Stimulated activated CD4-positive, alpha-beta T cell treated with anti-CD3 and anti-CD28 coated beads, Interleukin-15, amount 100 ng/mL, for 24 hours (primary cell): Measurements from ENCODE around the gene INPP4A.

ENCODE experiments used
- DNase-seq: peaks from one replicate; pipeline ENCODE4 v3.0.0-alpha.2; 2020

The INPP4A gene

DNA sequence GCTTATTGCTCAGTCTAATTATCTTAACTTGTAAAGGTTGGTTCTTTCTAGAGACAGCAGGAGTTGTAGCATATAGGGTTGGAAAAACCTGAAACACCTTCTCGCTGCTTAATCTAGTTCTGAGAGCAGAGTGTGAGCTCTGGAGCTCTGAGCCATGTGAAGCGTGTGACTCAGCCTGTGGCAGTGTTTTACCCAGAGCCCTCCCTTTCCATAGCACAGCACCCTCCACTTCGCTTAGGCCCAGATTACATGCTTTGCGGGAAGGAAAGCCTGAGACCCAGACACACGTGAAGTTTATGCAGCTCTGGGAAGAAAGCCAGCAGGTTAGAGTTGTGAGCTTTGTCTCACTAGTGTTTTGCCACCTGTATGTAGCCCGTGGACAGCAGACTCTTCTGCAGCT, 74.5 kb downstream of the INPP4A start:
- no peak for DNase-seq

DNA sequence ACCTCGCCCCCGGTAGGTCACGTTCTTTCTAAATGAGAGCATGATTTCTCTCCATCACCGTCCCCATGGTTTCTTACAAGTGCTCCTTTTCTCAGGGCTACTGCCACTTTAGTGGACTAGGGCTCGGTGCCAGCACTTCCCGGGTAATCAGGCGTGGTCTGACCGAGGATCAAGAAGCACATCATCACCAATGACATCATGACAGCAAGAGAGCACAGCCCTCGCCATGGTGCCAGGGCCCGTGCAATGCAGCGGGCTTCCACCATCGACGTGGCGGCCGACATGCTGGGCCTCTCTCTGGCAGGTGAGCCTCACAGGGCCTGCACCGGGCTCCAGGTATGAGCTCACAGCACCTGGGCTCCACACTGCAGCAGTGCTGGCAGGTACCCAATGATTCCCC, 75.2 kb downstream of the INPP4A start:
- DNase-seq: no peak

DNA sequence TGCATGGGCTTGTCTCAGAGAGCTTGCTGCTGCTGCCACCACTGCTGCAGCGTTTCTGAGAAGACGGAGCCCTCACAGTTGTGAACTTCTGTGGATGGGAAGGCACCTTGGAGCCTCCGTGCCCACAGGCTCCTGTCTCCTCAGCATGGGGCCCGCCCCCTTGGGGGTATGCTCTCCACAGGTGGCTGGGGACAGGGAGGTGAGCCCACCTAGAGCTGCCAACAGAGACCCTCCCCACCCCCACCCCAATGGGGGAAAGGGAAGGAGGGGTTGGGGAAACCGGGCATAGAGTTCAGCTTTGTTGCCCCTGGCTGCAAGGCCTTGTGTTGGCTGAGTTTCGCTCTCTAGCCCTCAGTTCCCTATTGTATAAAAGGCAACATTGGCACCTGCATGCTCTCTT, 76.1 kb downstream of the INPP4A start:
- no peak for DNase-seq

DNA sequence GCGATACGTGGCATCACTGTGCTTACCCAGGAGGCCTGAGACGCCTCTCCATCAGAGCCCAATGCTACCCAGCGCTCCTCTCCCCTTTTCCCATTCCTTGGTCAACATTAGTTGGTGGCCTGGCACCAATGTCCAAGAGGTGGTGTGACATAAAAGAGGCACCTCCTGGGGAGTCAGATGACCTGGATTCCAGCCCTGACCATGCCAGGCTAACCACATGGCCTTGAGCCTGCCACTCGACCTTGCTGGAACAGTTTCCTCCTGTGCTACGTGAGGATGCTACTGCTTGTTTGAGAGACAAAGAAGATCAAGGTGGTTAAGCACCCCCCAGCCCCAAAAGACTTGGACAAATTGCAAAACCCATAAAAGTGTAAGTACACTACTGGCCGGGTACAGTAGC, 76.6 kb downstream of the INPP4A start:
- no peak for DNase-seq

DNA sequence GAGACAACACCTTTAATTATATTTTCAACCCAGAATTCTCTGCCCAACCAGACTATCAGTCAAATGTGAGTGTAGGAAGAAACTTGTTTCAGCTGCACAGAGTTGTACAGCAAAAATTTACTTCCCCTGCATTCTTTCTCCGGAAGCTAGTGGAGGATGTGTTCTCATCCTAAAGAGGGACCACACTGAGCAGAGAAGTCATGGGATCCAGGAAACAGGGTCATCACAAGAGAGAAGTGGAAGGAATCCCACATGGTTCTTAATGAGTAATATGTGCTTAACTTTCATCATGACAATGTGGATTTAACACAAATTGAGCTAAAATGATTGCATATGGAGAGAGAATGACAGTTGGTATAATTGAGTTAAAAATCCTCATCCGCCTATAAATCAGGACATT, 78.2 kb downstream of the INPP4A start:
- DNase-seq: no peak

DNA sequence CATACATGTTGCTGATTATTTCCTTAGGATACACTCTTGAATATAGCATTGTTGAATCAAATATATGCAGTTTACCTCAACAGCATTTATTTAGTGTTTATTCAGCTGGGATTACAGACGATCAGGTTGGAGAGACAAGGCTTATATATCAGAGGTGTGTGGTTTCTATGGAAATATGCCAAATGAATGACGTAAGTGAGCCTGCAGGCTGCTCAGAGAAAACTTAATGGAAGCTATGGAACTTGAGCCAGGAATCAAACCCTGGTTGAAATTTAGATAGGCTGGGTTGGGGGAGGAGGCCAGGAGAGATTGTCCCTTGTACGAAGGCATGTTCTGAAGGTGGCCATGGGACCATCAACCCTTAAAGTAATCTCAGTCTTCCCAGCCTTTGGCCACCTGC, 79.5 kb downstream of the INPP4A start:
- no peak for DNase-seq

DNA sequence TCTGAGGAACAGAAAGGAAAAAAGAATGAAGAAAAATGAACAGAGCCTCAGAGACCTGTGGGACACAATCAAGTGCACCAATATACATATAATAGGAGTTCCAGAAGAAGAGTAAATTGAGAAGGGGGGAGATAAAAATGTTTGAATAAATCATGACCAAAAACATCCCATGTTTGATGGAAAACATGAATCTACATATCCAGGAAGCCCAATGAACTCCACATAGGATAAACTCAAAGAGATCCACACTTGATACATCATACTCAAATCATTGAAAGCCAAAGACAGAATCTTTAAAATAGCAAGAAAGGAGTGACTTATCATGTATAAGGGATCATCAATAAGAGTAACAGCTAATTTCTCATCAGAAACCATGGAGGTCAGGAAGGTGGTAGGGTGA, 83.7 kb downstream of the INPP4A start:
- DNase-seq: no peak

DNA sequence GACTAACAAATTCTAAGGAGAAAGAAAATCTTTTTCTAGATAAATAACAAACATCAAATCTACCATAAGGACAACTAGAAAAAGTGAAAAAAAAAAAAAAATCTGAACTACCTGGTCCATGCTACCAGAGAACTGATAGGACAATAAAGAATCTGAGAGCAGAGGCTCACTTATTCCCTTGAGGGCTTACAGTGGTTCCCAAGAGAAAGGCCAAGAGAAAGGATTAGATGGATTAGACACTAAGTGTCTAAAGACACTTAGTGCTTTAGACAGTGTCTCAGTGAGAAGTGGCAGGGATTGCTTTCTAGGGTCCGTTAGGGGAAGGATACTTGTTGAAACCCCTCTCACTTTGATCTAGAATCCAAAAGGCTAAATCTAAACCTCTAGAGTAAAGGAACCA, 85.5 kb downstream of the INPP4A start:
- no peak for DNase-seq

DNA sequence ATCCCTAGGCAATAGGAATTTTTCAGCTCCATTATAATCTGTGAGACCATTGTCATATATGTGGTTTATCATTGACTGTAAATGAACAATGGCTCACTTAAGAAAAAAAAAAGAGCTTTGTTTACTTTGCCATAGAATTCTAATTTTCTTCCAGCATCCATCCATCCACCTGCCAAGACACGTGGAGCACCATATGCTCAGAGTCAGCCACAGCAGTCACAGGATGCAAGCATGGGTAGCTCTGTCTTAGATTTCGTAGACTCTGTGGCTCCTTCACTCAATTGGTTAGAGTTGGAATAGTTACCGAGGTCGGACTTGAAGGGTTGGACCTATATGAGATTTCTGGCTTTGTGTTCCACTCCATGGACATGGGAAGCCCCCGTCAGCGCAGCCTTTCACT, 88.1 kb downstream of the INPP4A start:
- no peak for DNase-seq

DNA sequence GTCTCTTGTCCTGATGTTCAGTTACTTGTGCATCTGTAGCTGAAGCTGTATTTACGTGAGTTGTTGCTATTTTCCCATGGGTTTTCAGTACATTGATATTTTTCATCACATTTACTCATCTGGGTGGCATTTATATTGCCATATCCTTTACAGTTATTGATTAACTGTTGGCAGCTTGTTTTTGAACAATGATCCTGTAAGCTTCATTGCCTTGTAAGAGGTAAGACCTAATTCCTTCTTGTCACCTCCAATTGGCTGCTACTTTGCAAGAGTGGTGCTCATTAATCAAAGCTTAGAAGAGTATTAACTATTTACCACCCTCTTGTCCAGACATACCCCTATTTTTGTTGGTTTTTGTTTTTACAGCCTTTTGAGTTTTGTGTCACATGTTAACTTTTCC, 88.9 kb downstream of the INPP4A start:
- no peak for DNase-seq

DNA sequence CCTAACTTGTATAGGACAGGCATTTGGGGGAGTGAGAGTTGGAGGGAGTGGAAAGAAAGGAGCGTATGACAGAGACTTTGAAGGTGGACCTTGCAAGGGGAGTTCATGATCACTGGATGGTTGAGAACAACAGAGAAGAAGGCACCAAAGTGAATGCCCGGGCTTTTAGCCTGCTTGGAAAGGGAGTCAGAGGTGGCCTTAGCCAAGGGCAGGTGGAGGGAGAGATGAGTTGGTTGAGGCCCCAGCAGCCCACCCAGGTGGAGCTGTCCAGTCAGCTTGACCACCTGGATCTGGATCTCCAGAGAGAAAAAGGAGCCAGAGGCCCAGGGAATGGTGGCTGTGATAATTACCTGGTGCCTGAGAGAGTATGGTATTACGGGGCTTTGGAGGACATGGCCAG, 90.1 kb downstream of the INPP4A start:
- DNase-seq: no peak

DNA sequence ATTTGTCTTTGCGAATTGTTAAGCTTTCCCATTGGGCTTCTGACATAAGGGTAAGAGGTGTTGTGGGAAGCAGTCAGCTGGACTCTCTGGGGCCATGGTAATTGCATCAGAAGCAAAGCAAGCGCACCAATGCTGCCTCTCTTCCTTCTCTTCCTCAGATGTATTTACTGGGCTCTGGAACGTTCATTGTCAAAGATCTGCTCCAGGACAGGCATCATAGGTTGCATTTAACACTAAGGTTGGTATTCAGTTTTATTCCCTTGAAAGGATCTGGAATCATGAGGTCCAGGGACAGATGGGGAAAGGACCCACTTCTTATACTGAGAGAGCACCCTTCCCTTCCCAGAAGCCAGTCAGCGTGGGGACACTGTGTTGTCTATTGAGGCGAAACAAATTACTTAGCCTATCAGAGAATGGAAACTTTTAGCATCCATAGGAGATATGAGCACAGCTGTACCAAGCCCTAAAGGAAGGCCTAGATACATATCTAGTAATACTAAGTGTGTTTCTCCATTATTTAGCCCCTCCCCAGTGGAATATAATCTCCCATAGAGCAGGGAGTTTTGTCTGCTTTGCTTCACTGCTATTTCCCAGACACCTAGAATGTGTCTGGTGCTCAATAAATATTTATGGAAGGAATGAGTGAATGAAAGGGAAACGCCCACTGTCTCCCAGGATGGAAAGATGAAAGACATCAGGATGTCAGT, 91.5 kb downstream of the INPP4A start:
- DNase-seq: no peak

DNA sequence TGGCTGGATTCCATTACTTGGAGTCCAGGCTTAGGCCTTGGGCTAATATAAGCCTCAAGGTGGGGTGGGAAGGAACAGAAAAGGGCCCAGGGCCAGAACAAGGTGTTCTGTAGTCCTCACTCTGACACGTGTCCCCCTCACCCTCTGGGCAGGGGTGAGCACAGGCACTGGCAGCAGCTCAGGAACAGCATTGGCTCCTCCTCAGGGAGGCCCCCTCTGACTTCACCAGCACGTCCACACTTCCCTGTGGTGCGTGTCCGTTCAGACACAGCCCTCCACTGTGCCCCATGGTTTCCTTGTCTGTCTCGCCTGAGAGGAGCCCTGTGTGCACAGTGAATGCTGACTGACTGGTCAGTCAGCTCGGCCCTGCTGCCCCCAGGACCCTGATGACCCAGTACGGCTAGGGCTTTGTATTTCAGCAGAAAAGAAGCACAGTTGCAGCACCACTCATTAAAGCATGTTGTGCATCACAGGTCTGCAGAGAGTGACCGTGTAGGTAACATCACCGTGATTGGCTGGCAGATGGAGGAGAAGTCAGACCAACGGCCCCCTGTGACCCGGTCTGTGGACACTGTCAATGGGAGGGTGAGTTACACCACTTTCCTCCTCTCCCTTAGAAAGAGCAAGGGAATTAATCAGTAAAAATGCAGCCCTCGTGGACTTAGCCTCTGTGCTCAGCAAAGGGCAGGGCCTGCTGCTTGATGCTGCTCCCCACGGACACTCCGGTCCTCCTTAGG, 92.9 kb downstream of the INPP4A start:
- no peak for DNase-seq

DNA sequence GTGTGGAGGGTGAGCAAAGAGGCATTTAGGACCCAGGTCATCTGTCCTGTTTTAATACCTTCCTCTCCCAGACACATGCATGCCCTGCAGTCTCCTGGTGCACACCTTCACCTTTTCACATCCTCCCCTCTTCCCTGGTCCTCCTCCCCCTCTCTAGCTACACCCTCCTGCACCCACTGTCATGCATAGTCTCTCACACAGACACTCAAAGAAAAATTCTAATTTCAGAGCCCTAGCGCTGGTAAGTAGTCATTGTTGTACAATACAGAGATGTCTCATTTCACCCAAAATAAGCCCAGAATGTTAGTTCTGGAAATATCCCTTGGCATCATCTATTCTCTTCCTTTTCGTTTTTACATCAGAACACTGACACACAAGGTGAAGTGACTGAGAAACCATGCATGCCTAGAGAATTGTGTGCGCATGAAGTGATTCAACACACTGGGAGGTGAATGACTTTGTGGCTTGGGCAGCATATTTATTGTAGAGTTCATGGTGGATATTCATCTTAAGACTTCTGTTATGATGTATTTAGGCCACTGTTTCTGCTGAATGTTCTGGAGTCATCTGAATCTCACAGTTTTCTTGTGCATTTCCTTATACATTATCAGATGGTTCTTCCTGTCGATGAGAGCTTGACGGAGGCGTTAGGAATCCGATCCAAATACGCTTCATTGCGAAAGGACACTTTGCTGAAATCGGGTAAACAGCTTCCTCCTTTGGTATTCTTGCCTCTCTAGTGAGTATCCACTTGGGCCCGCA, 93.8 kb downstream of the INPP4A start:
- DNase-seq: no peak

DNA sequence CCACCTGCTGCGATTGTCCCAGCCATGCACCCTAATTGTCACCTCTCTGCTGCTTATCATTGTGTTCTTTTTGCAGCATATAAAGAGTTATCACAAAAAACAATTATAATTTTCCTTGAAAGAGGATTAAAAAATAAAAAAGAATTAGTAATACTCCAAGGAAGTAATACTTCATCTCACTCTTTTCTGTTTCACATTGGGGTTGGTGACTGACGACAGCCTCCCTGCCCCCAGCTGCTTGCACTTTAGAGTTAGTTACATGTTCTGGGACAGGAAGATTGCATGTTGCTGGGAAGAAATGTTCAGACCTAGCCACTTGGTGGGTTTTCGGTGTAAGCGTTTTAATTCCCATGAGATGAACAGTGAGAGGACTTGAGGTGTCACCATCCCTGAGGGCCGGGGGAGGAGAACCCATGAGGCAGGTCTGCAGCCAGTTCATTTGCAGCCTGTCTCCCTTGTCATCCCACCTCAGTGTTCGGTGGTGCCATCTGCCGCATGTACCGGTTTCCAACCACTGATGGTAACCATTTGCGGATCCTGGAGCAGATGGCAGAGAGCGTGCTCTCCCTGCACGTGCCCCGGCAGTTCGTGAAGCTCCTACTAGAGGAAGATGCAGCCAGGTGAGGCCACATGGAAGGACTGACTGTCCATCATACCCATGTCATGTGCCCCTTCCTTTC, 94.5 kb downstream of the INPP4A start:
- DNase-seq: no peak

DNA sequence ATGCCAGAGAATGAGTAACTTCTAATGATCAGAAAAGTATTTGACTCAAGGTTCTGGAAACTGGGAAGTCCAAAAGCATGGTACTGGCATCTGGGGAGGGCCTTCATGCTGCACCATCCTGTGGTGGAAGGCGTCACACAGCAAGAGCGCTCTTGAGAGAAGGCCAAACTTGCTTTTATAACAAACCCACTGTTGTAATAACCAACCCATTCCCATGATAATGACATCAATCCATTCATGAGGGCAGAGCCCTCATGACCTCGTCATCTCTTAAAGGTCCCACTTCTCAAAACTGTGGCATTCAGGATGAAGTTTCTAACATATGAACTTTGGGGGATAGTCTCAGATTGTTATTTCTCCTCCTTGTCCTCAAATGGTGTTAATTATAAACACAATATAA, 95.9 kb downstream of the INPP4A start:
- no peak for DNase-seq

DNA sequence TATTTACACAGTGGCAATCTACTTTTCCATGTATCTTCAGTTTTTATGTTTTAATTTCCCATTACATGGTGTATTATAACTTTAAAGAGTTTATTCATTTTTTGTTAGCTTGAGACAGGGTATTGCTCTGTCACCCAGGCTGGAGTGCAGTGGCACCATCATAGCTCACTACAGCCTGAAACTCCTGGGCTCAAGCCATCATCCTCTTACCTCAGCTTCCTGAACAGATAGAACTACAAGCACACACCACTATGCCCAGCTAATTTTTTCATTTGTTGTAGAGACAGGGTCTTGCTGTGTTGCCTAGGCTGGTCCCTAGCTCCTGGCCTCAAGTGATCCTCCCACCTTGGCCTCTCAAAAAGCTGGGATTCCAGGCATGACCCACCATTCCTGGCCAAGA, 96.8 kb downstream of the INPP4A start:
- no peak for DNase-seq

DNA sequence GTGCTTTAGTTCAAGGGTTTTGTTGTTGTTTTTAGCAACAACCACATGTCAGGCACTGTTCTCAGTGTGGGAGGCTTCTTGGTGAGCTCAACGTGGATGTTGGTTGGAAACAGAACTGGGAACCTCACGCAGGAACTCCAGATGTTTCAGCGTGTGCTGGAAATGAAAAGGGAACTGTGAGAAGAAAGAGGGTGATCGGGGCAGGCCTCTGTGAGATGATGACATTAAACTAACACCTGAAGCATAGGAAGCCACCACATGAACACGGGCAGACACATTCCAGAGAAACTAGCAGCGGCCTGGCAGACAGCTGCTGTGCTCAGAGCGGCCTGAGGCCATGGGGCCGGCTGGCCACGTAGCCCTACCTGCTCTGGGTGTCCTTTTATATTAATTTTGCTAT, 97.2 kb downstream of the INPP4A start:
- DNase-seq: no peak

DNA sequence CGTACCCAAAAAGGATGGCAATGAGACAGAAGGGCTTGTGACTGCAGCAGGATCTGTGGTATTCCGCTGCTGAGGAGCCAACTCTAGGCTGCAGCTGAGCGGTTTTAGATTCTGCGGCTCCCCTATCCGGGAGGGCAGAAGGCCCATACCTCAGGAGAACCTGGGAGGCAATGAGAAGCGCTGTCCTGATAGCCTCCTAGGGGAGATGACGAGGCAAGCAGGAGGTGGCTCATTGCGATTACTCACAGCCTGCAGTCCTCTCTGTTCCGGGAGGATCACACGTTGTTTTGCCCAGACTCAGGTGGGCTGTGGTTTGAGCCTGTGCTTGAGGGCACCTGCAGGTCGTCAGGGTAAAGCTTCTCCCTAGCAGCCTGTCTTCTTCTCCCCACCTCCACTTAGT, 98.6 kb downstream of the INPP4A start:
- no peak for DNase-seq

DNA sequence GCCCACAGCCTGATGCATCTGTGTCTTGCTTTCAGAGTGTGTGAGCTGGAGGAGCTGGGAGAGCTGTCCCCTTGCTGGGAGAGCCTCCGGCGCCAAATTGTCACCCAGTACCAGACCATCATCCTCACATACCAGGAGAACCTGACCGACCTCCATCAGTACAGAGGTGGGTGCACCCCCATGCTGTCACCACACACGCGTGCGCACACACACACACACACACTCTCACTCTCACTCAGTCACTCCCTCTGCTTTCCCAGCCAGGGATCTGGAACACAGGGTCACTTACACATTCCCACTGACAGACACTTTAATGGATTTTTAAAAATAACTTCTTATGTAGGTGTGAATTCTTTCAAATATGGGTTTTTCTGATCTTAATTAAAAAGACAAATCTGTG, 99.2 kb downstream of the INPP4A start:
- DNase-seq: no peak

DNA sequence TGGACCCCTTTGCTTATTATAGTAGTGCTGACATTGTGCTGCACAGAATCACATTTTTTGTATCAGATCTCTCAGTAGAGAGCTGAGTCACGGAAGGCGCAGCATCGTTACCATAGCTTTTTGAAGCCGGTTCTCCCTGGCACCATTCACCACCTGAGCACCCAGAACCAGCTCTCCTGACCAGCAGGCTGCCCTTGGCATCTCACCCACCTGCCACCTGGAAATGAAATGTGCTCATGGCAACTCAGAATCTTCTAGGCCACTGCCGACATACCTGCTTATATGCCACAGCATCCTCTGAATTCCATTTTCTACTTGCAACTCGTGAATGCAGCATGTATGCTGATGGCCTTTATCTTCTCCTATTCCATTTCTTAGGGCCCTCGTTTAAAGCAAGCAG, 100.9 kb downstream of the INPP4A start:
- no peak for DNase-seq

DNA sequence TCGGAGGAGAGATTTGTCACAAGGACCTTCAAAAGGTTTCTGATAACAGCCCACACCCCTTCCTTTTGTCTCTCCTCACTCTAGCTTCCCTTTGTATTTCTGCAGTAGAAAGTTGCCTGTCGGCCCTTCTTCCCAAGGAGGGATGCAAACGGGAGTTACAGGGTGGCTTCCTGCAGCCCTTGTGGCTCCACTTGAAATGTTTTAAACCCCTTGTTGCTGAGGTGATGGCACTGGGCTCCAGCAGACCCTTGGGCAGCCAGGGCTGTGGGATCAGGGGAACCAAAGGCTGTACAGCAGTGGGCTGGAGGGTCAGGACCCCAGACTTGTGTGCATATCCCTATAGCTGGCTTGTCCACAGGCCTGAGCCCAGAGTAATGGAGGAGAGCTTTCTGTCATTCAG, 101.5 kb downstream of the INPP4A start:
- no peak for DNase-seq

DNA sequence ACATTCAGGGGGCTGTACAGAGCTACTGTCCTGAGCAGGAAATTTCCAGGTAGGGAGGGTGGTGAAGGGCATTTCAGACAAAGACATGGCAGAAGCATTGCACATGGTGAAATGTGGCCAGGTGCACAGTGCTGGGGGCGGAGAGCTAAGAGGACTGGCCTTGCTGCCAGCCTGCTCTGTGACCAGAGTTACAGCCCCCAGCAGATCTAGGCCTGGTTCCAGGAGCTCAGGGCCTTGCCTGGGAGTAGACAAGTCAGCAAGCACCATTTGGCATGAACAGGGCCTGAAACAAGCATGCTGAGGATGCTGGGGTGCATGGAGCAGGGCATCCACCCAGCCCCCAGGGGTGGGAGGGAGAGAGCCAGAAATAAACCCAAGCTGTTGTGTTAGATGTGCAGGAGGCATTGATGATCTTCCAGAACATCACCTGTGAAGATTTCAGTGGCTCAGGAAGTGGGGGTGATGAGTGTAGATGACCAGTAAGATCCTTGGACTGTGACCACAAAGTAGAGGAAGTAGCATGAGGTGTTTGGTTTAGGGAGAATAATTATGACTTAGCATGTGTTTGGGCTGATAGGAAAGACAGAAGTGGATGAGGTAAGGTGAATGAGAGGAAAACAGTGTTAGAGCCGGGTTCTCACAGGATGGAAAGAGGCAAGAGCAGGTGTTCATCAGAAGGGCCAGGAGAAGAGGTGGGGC, 102.6 kb downstream of the INPP4A start:
- DNase-seq: no peak
